GM23338 (cell line): ENCODE measurements around the gene HSP90AB1.

Experiments used
- CREB1 ChIP-seq: fragments of 250-450 bp; sonication (Bioruptor Pico); IDR thresholded peaks from 2 replicates; pipeline ENCODE4 v1.5.0; 2020; ENCODE audit warnings: low read depth, mild to moderate bottlenecking, moderate library complexity
- CTCF ChIP-seq, 2 experiments: fragments of 200-600 bp in 1 of 2; sonication (generic) in 1 of 2; conservative IDR thresholded peaks; 2 replicates each; pipeline versions ENCODE4 v1.5.1 to v1.6.1; 2016 to 2017; ENCODE audit warnings: antibody characterized with exemption in 2 of 2, low read depth in 2 of 2, mild to moderate bottlenecking in 2 of 2, moderate library complexity in 1 of 2
- EZH2 ChIP-seq: fragments of 200-600 bp; sonication (generic); IDR thresholded peaks from one replicate; pipeline ENCODE4 v1.8.0; 2017; ENCODE audit warnings: antibody characterized with exemption, mild to moderate bottlenecking, low read depth; ENCODE audit not compliant: unreplicated experiment
- EZH2phosphoT487 ChIP-seq: fragments of 200-600 bp; sonication (generic); IDR thresholded peaks from one replicate; pipeline ENCODE4 v1.8.1; 2018; ENCODE audit warnings: antibody characterized with exemption; ENCODE audit not compliant: unreplicated experiment
- POLR2AphosphoS5 ChIP-seq: IDR thresholded peaks from 2 replicates; pipeline ENCODE4 v1.6.1; 2016; ENCODE audit warnings: antibody characterized with exemption, low read depth

GRCh38 chr6:44250718-44251123 lies 3.8 kb downstream of the HSP90AB1 start:
- TF ChIP-seq CTCF (conservative IDR thresholded peaks at IDR 0.05; ENCODE audit: low read depth in 2 of 2) (no peak), EZH2 (no peak), POLR2AphosphoS5 (0 out of 2 replicates have a peak, but pooled peaks have one; percentile 11), EZH2phosphoT487 (no peak), CREB1 (CRISPR knock-in tag) (no peak)
